GM21825 (cell line): Measurements from ENCODE around the gene ATCAY.
"Not testable (repeated sequence)": the region's sequence is repeated elsewhere in the genome, so short reads cannot be mapped to it uniquely, and the experiment has no call there.

ENCODE experiments used
- ATAC-seq: cut with Tn5 transposase; IDR thresholded peaks from one replicate; pipeline ENCODE4 v1.9.1; 2021; ENCODE audit warnings: mild to moderate bottlenecking, moderate library complexity; ENCODE audit not compliant: unreplicated experiment

The ATCAY gene

DNA sequence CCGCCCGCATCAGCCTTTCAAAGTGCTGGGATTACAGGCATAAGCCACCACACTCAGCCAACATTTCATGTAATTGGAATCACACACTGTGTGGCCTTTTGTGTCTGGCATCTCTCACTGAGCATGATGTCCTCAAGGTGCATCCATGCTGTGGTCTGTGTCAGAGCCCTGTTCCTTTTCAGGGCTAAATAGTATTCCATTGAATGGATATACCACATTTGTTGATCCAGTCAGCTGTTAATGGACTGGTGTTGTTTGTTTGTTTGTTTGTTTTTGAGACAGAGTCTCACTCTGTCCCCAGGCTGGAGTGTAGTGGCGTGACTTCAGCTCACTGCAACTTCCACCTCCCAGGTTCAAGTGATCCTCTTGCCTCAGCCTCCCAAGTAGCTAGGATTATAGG is 17.9 kb downstream of the ATCAY start:
- no peak for ATAC-seq

DNA sequence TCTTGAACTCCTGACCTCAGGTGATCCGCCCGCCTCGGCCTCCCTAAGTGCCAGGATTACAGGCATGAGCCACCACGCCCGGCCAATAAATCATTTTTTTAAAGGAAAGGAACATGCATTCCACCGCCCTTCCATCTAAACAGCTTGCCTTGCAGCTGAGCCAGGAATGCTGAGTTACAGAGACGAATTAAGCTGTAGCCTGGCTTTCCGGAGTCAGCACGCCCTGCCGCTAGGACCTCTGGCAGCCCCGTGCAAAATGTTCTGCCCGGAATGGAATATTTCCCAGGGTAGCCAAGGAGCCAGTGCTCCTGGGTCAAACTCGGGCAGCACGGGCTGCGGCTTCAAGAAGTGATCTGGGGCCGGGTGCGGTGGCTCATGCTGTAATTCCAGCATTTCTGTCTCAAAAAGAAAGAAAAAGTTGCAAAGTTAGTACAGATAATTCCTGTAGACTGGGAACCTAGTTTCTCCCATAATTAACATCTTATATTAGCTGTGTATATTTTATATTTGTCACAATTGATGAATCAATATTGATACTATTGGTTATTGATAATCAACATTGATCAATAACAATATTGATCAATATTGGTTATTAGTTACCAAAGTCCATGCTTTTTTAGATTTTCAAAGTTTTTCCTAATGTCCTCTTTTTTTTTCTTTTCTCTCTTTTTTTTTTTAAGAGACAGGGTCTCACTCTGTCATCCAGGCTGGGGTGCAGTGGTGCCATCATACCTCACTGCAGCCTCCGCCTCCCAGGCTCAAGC is 19.2 kb downstream of the ATCAY start:
- ATAC-seq = no peak

DNA sequence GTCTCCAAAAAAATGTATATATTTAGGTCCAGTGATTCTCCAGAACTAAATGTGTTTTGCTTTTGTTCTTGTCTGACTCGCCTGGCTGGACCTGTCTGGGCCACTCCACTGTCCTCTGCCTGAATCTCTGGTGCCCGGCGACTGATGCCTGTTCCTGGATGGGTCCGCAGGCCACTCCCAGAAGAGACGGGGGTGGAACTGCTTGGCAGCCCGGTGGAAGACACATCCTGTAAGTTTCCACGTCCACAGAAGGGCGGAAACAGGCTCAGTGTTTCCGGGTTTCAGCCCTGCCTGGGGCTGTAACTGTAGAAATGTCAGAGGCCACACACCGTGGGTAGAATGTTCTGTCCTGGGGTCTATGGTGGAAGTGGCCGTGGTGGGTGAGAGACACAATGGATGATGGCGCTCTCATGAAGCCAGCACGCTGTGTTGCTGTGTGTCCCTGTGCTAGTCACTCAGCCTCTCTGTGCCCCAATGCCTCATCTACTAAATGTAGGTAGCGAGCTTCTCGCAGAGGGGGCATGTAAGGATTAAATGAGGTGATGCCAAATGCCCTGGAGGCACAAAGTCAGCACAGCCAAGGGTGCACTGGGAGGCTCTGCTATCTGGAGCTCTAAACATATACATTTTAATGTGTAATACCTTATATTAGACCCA is 22.0 kb downstream of the ATCAY start:
- ATAC-seq = no peak

DNA sequence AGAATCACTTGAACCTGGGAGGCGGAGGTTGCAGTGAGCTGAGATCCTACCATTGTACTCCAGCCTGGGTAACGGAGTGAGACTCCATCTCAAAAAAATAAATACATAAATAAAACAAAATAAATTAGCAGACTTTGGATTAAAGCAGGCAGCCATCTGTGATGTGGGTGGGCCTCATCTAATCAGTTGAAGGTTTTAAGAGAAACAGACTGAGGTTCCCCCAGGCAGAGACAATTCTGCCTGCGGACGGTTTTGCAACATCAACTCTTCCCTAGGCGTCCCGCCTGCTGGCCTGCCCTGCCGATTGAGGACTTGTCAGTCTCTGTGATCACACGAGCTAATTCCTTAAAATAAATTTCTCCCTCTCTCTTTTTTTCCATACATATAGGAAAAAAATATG is 23.7 kb downstream of the ATCAY start:
- no peak for ATAC-seq

DNA sequence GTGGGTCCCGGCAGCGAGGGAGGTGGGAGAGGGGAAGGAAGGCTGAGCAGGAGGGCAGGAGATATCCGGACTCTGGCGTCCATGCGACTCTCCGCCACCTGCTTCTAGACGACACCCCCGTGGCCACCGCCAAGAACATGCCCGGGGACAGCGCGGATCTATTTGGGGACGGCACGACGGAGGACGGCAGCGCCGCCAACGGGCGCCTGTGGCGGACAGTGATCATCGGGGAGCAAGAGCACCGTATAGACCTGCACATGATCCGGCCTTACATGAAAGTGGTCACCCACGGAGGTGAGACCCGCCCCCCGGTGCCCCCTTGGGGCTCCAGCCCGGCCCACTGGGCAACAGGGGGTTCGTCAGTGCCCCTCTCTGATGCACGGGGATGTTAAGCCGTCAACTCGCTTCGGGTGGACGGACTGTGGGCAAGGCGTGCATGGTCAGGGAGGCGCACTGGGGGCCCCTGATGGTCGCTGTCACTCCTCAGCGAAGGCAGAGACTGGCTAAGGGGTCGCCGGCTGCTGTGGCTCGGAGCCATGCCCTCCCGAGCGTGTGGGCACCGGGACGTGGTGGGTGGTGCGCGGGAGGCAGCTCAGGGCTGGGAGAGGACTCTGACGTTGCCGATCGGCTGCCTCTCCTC is 27.3 kb downstream of the ATCAY start:
- no peak for ATAC-seq

DNA sequence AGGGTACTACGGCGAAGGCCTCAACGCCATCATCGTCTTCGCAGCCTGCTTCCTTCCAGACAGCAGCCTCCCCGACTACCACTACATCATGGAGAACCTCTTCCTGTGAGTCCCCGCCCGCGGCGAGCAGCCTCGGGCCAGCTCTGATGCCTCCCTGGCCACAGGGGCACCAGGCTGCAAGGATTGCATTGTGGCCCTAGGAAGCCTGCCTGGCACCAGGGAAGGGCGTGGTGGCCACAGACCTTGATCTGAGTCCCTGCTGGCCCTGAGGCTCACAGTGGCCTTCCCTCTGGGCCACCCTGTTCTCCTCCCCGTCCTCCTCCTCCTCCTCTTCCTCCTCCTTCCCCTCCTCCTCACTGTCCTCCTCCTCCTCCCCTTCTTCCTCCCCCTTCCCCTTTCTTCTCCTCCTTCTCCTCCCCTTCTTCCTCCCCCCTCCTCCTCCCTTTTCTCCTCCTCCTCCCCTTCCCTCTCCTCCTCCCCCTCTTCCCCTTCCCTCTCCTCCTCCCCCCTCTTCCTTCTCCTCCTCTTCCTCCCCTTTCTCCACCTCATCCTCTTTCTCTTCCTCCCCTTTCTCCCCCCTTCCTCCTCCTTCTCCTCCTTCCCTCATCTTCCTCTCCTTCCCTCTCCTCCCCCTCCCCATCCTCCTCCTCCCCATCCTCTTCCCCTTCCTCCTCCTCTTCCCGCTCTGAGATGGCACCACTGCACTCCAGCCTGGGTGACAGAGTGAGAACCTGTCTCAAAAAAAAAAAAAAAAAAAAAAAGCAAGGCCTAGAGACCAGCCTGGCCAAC is 28.0 kb downstream of the ATCAY start:
- ATAC-seq = no peak

DNA sequence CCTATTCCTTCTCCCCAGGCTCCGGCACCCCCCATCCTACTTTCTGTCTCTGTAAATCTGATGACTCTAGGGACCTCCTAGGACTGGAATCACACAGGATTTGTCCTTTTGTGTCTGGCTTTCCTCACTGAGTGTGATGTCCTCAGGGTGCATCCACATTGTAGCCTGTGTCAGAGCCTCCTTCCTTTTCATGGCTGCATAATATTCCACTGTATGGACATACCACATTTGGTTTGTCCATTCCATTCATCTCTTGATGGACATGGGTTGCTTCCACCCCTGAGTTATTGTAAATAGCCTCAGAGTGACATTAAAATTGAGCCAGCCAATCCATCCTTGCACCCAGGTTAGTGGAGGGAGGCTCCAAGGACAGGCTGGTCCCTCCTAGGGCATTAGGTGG is 29.6 kb downstream of the ATCAY start:
- ATAC-seq = no peak

DNA sequence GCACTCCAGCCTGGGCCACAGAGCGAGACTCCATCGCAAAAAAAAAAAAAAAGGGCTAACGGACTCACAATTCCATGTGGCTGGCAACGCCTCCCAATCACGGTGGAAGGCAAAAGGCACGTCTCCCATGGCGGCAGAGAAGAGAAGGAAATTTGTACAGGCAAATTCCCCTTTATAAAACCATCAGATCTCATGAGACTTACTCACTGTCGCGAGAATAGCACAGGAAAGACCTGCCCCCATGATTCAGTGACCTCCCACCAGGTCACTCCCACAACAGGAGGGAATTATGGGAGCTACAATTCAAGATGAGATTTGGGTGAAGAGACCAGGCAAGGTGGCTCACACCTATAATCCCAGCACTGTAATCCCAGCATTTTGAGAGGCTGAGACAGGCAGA is 33.7 kb downstream of the ATCAY start:
- no peak for ATAC-seq

DNA sequence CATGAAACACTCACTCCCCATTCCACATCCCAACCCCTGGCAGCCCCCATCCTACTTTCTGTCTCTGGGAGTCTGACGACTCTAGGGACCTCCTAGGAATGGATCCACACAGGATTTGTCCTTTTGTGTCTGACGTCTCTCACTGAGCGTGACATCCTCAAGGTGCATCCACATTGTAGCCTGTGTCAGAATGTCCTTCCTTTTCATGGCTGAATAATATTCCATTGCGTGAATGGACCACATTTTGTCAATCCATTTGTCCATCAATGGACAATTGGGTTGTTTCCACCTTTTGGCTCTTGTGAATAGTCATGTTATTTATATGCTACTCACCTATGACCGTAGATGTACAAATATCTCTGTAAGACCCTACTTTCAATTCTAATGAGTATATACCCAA is 35.5 kb downstream of the ATCAY start:
- ATAC-seq = no peak

DNA sequence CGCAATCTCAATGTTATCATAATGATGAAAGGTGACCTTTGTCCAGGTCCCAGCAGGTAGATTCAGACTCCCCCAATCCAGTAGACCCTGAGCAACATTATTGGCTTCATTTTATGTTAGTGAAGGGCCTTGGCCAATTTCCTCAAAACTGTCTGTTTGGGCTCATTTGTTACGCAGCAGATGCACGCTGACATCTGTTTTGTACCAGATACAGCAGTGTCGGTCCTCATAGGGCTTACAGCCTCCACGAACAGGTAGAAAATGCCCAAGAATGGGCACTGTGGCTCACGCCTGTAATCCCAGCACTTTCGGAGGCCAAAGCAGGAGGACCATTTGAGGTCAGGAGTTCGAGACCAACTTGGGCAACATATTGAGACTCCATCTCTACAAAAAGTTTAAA is 39.3 kb downstream of the ATCAY start:
- ATAC-seq = no peak

DNA sequence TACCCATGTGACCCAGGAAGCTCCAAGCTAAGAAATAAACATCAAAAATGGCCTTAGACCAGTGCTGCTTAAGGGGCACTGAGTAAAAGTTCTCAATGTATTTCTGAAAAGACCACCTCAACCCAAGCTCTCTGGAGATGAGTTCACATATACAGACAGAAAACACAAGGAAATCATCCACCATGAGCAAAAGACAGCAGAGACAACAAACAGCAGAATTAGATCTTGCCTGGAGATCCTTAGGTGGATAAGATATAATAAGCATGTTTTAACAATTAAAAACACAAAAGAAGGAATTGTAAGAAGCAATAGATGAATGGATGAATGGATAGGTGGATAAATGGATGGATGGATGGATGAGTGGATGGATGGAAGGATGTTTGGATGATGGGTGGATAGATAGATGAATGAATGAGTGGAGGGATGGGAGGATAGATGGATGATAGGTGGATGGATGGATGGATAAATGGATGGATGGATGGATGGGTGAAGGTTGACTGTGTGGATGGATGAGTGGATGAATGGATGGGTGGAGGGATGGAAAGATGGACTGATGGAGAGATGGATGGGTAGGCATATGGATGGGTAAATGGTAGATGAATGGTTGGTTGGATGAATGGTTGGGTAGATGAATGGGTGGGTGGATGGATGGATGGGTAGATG is 42.7 kb downstream of the ATCAY start:
- no peak for ATAC-seq

DNA sequence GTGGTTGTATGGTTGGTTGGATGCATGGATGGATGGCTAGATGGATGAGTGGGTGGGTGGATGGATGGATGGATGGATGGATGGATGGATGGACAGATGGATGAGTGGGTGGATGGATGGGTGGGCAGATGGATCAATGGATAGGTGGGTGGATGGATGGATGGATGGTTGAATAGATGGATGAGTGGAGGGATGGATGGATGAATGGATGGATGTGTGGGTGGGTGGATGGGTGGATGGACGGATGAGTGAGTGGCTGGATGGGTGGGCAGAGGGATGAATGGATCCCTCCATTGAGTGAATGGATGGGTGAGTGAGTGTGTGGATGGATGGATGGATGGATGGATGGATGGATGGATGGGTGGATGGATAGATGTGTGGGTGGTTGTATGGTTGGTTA is 43.4 kb downstream of the ATCAY start:
- ATAC-seq = no peak

DNA sequence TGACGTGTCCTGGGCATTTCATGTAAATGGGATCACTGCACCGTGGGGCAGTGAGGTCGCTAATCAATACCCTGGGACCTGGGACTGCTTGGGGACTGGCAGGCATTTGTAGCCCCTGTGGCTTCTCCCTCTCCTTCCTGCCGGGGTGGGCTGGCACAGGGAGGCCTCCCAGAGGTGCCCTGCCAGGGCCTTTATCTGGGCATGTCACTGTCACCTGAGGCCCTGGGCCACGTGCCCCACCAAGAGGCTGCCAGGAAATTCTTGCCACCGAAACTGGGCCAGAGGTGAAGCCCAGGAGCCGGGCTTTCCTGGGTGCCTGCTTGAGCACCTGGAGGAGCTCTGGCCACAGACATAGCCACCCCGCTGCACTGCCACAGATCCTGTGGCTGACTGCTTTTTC is 50.6 kb downstream of the ATCAY start:
- ATAC-seq = no peak

DNA sequence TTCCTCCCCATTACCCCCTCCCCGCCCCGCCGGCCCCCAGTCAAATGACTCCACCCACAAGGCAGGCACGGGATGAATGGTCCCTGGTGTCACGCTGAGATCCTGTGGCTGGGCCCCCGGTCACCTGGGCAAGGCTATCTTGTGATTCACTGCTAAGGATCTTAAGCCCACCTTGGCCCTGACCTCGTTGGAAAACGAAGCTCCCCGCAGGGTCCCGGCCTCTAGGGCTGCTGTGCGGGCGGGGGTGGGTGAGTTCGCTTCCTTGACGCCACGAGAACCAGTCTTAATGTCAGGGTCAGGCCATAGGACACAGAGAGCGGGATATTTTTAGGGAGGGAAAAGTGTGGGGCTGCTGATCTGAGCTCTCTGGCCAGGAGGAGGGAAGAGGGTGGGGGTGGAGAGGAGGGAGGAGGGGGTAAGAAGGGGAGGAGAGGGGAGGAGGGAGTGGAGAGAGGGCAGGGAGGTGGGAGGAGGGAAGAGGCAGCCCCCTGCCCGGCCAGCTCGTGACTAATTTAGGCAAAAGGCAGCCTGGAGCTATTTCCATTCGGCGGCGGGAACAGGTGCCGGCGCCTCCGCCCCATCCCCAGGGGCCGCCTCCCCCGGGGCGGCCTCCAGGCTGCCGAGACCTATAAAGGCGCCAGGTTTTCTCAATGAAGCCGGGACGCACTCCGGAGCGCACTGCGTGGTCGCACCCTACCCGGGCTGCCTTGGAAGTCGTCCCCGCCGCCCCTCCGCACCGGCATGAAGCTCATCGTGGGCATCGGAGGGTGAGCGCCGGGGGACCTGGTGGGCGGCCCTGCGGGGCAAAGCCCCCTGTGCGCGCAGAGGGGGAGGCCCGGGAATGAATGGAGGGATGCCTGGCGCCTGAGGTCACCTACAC is 52.7 kb downstream of the ATCAY start, which contains the start of gene NMRK2:
Gene NMRK2, plus strand, starts transcription at position 139 of the 880 bp plus-strand sequence. Its CDS starts 603 bp downstream, at position 742.
- no peak for ATAC-seq

DNA sequence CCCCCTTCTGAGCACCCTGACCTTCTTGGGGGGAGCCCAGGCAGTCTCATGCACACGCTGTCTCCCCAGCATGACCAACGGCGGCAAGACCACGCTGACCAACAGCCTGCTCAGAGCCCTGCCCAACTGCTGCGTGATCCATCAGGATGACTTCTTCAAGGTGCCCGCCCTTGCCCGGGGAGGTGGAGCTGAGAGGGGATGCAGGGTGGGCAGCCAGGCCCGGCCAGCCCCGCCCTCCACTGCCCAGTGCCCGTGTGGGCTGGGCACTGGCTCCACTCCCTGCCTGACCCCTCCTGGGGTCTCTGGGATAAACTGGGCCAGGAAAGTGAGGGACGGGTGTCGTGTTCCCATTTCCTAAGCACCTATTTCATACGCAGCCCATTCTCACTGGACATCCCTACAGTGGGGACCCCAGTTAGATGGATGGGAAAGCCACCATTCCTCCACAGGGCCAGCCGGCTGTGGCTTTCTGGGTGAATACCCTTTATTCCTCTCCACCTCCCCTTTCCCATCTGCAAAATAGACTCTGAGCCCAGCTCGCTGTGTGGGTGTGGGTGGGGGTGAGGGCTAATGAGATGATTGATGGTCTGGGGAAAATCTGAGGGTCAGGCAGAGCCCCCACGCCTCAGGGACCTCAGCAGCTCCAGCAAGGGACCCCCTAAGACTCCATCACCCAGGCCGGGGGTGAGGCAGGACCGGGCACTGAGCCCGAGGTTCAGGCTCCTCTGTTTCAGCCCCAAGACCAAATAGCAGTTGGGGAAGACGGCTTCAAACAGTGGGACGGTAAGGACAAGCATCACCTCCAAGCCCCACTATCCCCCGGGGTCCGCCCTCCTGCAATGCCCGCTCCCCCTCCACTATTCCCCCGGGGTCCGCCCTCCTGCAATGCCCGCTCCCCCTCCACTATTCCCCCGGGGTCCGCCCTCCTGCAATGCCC is 56.3 kb downstream of the ATCAY start:
- ATAC-seq = no peak

DNA sequence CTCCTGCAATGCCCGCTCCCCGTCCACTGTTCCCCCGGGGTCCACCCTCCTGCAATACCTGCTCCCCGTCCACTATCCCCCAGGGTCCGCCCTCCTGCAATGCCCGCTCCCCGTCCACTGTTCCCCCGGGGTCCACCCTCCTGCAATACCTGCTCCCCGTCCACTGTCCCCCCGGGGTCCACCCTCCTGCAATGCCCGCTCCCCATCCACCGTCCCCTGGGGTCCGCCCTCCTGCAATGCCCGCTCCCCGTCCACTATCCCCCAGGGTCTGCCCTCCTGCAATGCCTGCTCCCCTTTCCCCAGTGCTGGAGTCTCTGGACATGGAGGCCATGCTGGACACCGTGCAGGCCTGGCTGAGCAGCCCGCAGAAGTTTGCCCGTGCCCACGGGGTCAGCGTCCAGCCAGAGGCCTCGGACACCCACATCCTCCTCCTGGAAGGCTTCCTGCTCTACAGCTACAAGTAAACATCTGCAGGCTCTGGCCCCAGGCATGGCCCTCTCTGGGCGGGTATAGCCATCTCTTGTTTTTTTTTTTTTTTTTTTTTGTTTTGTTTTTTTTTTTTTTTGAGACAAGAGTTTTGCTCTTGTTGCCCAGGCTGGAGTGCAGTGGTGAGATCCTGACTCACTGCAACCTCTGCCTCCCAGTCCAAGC is 57.9 kb downstream of the ATCAY start:
- ATAC-seq = not testable (repeated sequence)

DNA sequence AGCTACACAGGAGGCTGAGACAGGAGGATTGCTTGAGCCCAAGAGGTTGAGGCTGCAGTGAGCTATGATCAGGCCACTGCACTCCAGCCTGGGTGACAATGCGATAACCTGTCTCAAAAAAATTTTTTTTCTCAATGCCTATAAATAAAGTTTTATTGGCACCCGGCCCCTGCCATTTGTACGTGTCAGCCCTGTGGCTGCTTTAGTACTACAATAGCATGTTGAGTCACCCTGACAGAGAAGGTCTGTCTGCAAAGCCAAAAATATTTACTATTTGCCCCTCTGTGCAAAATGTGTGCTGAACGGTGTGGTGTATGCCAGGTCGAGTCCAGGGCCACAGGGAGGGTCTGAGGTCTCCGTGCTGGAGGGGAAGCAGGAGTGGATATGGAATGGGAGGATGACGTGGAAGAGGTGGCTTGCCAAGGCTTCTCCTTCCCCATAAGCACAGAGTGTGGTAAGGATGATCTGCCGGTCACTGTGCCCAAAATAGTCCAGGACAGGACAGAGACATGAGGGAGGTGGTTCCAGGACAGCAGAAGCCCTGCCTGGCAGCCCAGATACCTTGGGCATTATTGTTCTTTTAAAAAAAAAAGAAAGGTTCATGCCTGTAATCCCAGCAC is 62.4 kb downstream of the ATCAY start:
- ATAC-seq = no peak
